Measurements from ENCODE around the gene TEX19. TPM values are rescaled to one million over a fixed set of nuclear protein-coding genes. Genes with fewer than 3 reads are reported as not detected.

Gene TEX19
- total RNA-seq, 1 donor from 2014 or later = not detected

DNA sequence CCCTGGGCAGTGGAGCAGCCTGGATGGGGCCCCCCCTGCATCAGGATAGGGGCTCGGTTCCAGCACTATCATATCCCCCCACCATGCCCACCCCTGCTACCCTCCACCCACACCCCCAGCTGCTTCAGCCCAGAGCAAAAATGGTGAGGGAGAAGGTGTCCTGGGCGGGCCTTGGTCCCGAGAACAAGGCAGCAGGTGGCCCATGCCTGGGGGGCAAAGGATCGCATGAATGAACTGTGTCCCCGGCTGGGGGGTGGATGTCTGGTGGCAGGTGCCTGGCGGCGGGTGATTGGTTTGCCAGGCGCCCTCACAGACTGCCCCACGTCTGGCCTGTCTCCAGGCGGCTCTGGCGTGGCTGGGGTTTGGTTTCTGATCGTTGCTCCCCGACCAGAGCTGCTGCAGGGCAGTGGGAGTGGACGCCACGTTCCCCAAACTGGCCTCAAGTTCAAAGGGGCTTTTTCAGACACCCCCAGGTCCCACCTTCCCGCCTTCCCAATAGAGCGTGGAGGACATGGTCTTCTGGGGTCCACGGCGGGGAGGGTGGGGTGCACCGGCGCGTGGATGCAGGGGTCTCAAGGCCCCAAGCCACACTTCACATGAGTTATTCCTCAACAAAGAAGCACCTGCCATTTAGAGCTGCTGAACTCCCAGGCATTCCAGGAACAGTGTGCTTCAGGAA lies 25.1 kb downstream of the TEX19 start:
- TF ChIP-seq CTCF (IDR thresholded peaks at IDR 0.05) = no peak
- no peaks in the 10 kb centered on the region for H3K9me3 ChIP-seq
- peaks cover 16% of the 10 kb centered on the region for H3K4me1 ChIP-seq
- DNase-seq = peak; percentile 27
- no peak for ATAC-seq
- intact Hi-C loops (cut with DNase I) = no loop called here
- no peak overlapping the region for H3K27ac ChIP-seq
- no peak overlapping the region for H3K4me3 ChIP-seq
- peaks cover 60% of the 10 kb centered on the region for H3K27me3 ChIP-seq (ENCODE audit: low read depth)
- H3K36me3 ChIP-seq = no peaks in the 10 kb centered on the region

- Histone ChIP-seq H3K4me3 (no peak overlapping the region), H3K9me3 (no peaks in the 10 kb centered on the region), H3K4me1 (peaks cover 16% of the 10 kb centered on the region), H3K36me3 (no peaks in the 10 kb centered on the region), H3K27me3 (ENCODE audit: low read depth) (peaks cover 55% of the 10 kb centered on the region), H3K27ac (no peak overlapping the region)
- intact Hi-C loops (cut with DNase I) = no loop called here
- TF ChIP-seq CTCF (IDR thresholded peaks at IDR 0.05) = peak; percentile 29
- DNase-seq = peak; percentile 69
- peak; percentile 62 to 64 for ATAC-seq
These were observed 25.9 kb downstream of the TEX19 start for GRCh38 chr17:82384730-82385481.

- H3K4me3 ChIP-seq = no peak overlapping the region
- H3K27me3 ChIP-seq (ENCODE audit: low read depth) = peaks cover 47% of the 10 kb centered on the region
- no peak overlapping the region for H3K27ac ChIP-seq
- TF ChIP-seq CTCF (IDR thresholded peaks at IDR 0.05) = no peak
- intact Hi-C loops (cut with DNase I) = no loop called here
- H3K9me3 ChIP-seq = no peaks in the 10 kb centered on the region
- H3K4me1 ChIP-seq = peaks cover 16% of the 10 kb centered on the region
- DNase-seq = peak; percentile 37
- no peaks in the 10 kb centered on the region for H3K36me3 ChIP-seq
- no peak for ATAC-seq
These were observed 26.7 kb downstream of the TEX19 start for GRCh38 chr17:82385559-82386254.

GRCh38 chr17:82386255-82386831 lies 27.3 kb downstream of the TEX19 start:
- TF ChIP-seq CTCF (IDR thresholded peaks at IDR 0.05) = no peak
- intact Hi-C loops (cut with DNase I) = no loop called here

GRCh38 chr17:82386881-82387704 lies 28.0 kb downstream of the TEX19 start:
- TF ChIP-seq CTCF (IDR thresholded peaks at IDR 0.05) = no peak
- no peak overlapping the region for H3K4me3 ChIP-seq
- intact Hi-C loops (cut with DNase I) = no loop called here
- ATAC-seq = no peak
- peaks cover 16% of the 10 kb centered on the region for H3K4me1 ChIP-seq
- peaks cover 41% of the 10 kb centered on the region for H3K27me3 ChIP-seq (ENCODE audit: low read depth)
- H3K36me3 ChIP-seq = peaks cover 7% of the 10 kb centered on the region
- DNase-seq = no peak
- no peaks in the 10 kb centered on the region for H3K9me3 ChIP-seq
- H3K27ac ChIP-seq = no peak overlapping the region

More at GRCh38 chr17:82386255-82386831, 27.3 kb downstream of the TEX19 start:
- no peaks in the 10 kb centered on the region for H3K9me3 ChIP-seq
- H3K27me3 ChIP-seq (ENCODE audit: low read depth) = peaks cover 41% of the 10 kb centered on the region
- peaks cover 16% of the 10 kb centered on the region for H3K4me1 ChIP-seq
- DNase-seq (no peak), ATAC-seq (no peak)
- H3K4me3 ChIP-seq = no peak overlapping the region
- H3K27ac ChIP-seq = no peak overlapping the region
- H3K36me3 ChIP-seq = no peaks in the 10 kb centered on the region

Data from lower lobe of right lung (tissue), 2 donors.